Activated B cell treated with CpG ODN at 0.5 μM for 24 hours (primary cell): ENCODE measurements around the gene PLA2G2F. TPM values are rescaled to one million over a fixed set of nuclear protein-coding genes. Genes with fewer than 3 reads are reported as not detected.
A peak's percentile ranks its signal among the peaks of the same experiment; 100 is the strongest.

Experiments
- ATAC-seq: fragments of 200-7000 bp; cut with Tn5 transposase; one replicate; pipeline ENCODE4 v1.10.0; 2021; ENCODE audit warnings: low read depth, mild to moderate bottlenecking, moderate library complexity
- CTCF ChIA-PET: fragments of 350-600 bp; sonication (Branson Sonifier 250); formaldehyde crosslinking; loops from one replicate; lab custom pipeline; 2021; ENCODE audit warnings: antibody characterized with exemption; lab: Charles Lee
- POLR2A ChIA-PET: fragments of 350-600 bp; sonication (Branson Sonifier 250); formaldehyde crosslinking; loops from one replicate; lab custom pipeline; 2021; ENCODE audit warnings: antibody characterized with exemption; lab: Charles Lee
- DNase-seq: peaks from one replicate; pipeline ENCODE4 v3.0.0; 2022
- H3K27ac Mint-ChIP-seq: one replicate; pipeline ENCODE4 v1.8.0; 2020; ENCODE audit warnings: mixed read lengths
- H3K27me3 Mint-ChIP-seq: one replicate; pipeline ENCODE4 v1.8.0; 2021; ENCODE audit warnings: mixed read lengths
- H3K36me3 Mint-ChIP-seq: one replicate; pipeline ENCODE4 v1.8.0; 2021; ENCODE audit warnings: low read depth, mixed read lengths
- H3K4me1 Mint-ChIP-seq: one replicate; pipeline ENCODE4 v1.8.0; 2021; ENCODE audit warnings: mixed read lengths
- H3K4me3 Mint-ChIP-seq: one replicate; pipeline ENCODE4 v1.8.0; 2020; ENCODE audit warnings: mild to moderate bottlenecking, mixed read lengths
- H3K9me3 Mint-ChIP-seq: one replicate; pipeline ENCODE4 v1.8.0; 2020; ENCODE audit warnings: mixed read lengths
- intact Hi-C: fragments of 100-400 bp; cut with micrococcal nuclease; formaldehyde crosslinking; loops from one replicate; pipeline ENCODE4 v1.15.1; 2024
- total RNA-seq: library from RNA; stranded (reverse); gene quantifications from 2 replicates; pipeline ENCODE4 v1.2.3, GENCODE V29; 2022
- TF ChIP-seq, protein P1 (sequence below): fragments of 200-600 bp; IDR thresholded peaks from one replicate; pipeline ENCODE4 v1.8.0; 2022; ENCODE audit warnings: antibody characterized with exemption, mild to moderate bottlenecking

PLA2G2F gene
- total RNA-seq, 1 donor from 2014 or later = not detected

DNA sequence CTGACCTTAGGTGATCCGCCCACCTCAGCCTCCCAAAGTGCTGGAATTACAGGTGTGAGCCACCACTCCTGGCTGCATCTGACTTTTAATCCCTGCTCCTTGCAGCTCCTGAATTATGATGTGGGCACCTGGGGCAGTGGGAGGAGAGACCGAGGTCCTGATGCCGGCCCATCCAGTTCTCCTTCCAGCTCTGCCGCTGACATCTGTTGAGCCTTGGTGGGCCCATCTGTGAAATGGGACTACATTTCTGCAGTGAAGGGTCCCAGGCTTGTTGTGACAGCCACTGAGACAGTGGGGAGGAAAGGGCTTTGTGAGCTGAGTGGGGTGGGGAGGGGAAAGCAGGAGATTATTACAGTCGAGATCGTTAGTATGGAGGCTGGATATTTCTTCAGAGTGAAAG is 11.8 kb downstream of the PLA2G2F start:
- H3K36me3 Mint-ChIP-seq = no peaks in the 10 kb centered on the region
- DNase-seq = no peak
- H3K27ac Mint-ChIP-seq = no peak overlapping the region
- H3K4me1 Mint-ChIP-seq = peaks cover 9% of the 10 kb centered on the region
- CTCF ChIA-PET = interaction anchor here (2.1 to 6.8 kb wide), 4 partner anchors 44 to 232 kb away, joined by 14 to 91 read pairs (median 44); no protein-coding TSS in a partner anchor
- intact Hi-C loops = no loop called here
- TF ChIP-seq, protein P1, sequence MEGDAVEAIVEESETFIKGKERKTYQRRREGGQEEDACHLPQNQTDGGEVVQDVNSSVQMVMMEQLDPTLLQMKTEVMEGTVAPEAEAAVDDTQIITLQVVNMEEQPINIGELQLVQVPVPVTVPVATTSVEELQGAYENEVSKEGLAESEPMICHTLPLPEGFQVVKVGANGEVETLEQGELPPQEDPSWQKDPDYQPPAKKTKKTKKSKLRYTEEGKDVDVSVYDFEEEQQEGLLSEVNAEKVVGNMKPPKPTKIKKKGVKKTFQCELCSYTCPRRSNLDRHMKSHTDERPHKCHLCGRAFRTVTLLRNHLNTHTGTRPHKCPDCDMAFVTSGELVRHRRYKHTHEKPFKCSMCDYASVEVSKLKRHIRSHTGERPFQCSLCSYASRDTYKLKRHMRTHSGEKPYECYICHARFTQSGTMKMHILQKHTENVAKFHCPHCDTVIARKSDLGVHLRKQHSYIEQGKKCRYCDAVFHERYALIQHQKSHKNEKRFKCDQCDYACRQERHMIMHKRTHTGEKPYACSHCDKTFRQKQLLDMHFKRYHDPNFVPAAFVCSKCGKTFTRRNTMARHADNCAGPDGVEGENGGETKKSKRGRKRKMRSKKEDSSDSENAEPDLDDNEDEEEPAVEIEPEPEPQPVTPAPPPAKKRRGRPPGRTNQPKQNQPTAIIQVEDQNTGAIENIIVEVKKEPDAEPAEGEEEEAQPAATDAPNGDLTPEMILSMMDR = no peak
- H3K27me3 Mint-ChIP-seq = no peaks in the 10 kb centered on the region
- no peak for ATAC-seq
- H3K4me3 Mint-ChIP-seq = no peak overlapping the region
- no peaks in the 10 kb centered on the region for H3K9me3 Mint-ChIP-seq
- POLR2A ChIA-PET = no interaction called here

DNA sequence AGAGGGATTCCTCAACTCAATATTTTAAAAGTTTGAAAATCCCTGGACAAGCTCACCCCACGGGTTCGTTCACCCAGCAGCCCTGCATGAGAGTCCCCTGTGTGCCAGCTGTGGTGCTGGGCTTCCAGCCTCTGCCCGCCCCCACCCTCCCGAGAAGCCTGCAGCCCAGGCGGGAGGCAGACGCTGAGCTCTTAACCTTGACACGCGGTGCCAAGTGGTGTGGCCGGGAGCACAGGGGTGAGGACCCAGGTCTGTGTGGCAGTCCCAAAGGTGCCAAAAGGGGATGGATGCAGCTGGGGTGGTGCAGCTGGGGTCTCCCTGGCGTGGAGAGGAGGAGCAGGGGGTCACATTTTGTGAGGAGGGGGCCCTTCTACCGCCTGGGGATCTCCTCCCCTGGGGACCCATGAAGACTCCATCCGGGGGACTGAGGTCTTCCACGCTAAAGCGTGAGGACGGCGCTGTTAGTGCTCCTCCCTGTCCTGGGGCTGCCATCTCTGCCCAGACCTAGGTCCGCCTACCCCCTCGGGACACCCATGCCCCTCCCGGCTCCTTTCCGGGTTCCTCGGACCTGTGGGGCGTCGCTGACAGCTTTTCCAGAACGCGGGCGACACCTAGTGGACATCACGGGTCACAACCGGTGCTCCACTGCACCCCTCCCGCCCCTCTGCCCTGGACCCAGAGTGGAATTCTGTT is 12.9 kb downstream of the PLA2G2F start:
- DNase-seq (peak; percentile 74), ATAC-seq (peak; percentile 98)
- no peaks in the 10 kb centered on the region for H3K36me3 Mint-ChIP-seq
- intact Hi-C loops = loop anchor here (1.0 kb wide), 6 partner anchors 43 to 341 kb away; partner anchors contain the start of gene OTUD3
- no peaks in the 10 kb centered on the region for H3K9me3 Mint-ChIP-seq
- peaks cover 9% of the 10 kb centered on the region for H3K4me1 Mint-ChIP-seq
- POLR2A ChIA-PET = interaction anchor here (0.6 to 1.2 kb wide), 2 partner anchors 178 to 236 kb away, joined by 3 to 5 read pairs; no protein-coding TSS in a partner anchor
- TF ChIP-seq, protein P1 = peak; percentile 65
- CTCF ChIA-PET = interaction anchor here (0.6 to 6.8 kb wide), 11 partner anchors 11 to 233 kb away, joined by 3 to 91 read pairs (median 4); no protein-coding TSS in a partner anchor
- peak overlapping the region; percentile 80 for H3K4me3 Mint-ChIP-seq
- no peak overlapping the region for H3K27ac Mint-ChIP-seq
- no peaks in the 10 kb centered on the region for H3K27me3 Mint-ChIP-seq

DNA sequence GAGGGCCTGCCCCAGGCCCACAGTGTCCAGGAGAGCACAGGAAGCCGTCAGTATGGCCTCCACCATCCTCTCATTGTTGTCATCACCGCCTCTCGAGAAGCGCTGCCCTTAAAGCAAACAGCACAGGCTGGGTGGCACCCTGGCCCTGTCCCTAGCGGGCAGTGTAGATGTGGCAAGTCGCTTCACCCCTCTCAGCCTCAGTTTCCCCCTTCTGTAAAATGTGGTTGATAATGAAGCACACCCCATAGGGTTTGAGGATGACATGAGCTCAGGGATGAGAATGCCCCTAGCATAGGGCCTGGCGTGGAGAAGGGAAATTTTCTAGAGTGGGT is 13.4 kb downstream of the PLA2G2F start:
- TF ChIP-seq, protein P1 = peak; percentile 7
- Mint-ChIP-seq H3K27ac (no peak overlapping the region), H3K36me3 (no peaks in the 10 kb centered on the region), H3K9me3 (peaks cover 1% of the 10 kb centered on the region), H3K27me3 (no peaks in the 10 kb centered on the region), H3K4me3 (no peak overlapping the region), H3K4me1 (peaks cover 9% of the 10 kb centered on the region)
- no peak for ATAC-seq
- ChIA-PET POLR2A (no interaction called here), CTCF (interaction anchor here (0.8 to 6.8 kb wide), 10 partner anchors 10 to 234 kb away, joined by 3 to 91 read pairs (median 4); no protein-coding TSS in a partner anchor)
- intact Hi-C loops = loop anchor here (1.0 kb wide), 6 partner anchors 43 to 341 kb away; partner anchors contain the start of gene OTUD3
- no peak for DNase-seq

DNA sequence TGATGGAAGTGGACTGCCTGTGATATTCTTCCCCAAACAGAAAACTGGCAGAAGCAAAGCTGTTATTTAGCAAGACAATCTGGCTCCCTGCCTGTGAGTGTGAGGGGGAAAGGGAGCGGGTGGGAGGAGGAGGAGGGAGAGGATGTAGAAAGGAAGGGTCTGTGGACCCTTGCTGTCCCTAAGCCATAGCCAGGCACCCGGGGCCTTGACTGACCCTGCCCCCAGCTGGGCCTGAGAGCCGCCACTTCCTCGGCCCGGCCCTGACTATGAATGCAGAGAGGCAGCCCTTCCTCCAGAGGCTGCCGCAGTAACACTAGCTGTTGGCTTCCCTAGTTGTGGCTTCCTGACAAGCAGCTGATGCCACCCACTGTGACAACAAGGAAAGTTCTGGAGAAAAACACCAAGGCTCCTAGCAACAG is 13.9 kb downstream of the PLA2G2F start:
- Mint-ChIP-seq H3K27me3 (no peaks in the 10 kb centered on the region), H3K27ac (no peak overlapping the region), H3K4me3 (no peak overlapping the region), H3K4me1 (peaks cover 9% of the 10 kb centered on the region), H3K9me3 (peaks cover 5% of the 10 kb centered on the region), H3K36me3 (no peaks in the 10 kb centered on the region)
- ATAC-seq (no peak), DNase-seq (no peak)
- TF ChIP-seq, protein P1 = no peak
- intact Hi-C loops = loop anchor here (1.0 kb wide), 6 partner anchors 42 to 340 kb away; partner anchors contain the start of gene OTUD3
- ChIA-PET POLR2A (interaction anchor here (0.7 kb wide), 1 partner anchor 232 kb away, joined by 3 read pairs; no protein-coding TSS in a partner anchor), CTCF (interaction anchor here (0.8 to 6.8 kb wide), 8 partner anchors 10 to 234 kb away, joined by 3 to 91 read pairs (median 4); no protein-coding TSS in a partner anchor)

DNA sequence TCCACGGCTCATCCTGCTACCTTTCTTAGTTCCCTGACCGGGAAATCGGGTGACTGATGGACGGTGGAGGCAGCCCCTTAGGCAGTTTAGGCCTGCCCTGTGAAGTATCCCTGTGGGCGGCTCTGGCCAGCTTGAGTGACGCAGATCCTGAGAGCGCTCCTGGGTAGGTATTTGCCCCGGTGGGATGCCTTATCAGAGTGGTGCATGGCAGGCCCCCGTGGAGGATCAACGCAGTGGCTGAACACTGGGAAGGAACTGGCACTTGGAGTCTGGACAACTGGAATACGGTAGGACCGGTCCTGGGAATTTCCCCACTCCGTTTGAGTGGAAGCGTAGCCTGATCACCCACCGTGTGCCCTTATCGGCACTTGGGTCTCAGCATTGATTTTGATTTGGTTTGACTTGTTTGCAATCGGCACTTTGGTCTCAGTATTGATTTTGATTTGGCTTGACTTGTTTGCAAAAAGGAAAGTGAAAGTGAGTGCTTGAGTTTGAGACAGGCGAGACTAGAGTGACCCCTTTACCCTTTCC is 15.2 kb downstream of the PLA2G2F start:
- Mint-ChIP-seq H3K36me3 (peaks cover under 1% of the 10 kb centered on the region), H3K27ac (no peak overlapping the region), H3K4me1 (peaks cover 9% of the 10 kb centered on the region), H3K27me3 (no peaks in the 10 kb centered on the region), H3K4me3 (no peak overlapping the region), H3K9me3 (peaks cover 11% of the 10 kb centered on the region)
- ChIA-PET POLR2A (no interaction called here), CTCF (interaction anchor here (1.4 to 6.8 kb wide), 3 partner anchors 34 to 236 kb away, joined by 3 to 91 read pairs (median 33); no protein-coding TSS in a partner anchor)
- intact Hi-C loops = no loop called here
- no peak for DNase-seq
- no peak for ATAC-seq
- TF ChIP-seq, protein P1 = no peak
